Activated CD8-positive, alpha-beta T cell treated with anti-CD3 and anti-CD28 coated beads for 36 hours (primary cell): ENCODE data around the gene GM2A. TPM values are rescaled to one million over a fixed set of nuclear protein-coding genes. Genes with fewer than 3 reads are reported as not detected.

Source experiments
- ATAC-seq: fragments of 200-7000 bp; cut with Tn5 transposase; one replicate; pipeline ENCODE4 v1.10.0; 2021; ENCODE audit warnings: mild to moderate bottlenecking, moderate library complexity
- CTCF ChIA-PET: fragments of 350-600 bp; sonication (Branson Sonifier 250); formaldehyde crosslinking; loops from one replicate; lab custom pipeline; 2021; ENCODE audit warnings: antibody characterized with exemption; lab: Charles Lee
- POLR2A ChIA-PET: fragments of 350-600 bp; sonication (Branson Sonifier 250); formaldehyde crosslinking; loops from one replicate; lab custom pipeline; 2021; ENCODE audit warnings: antibody characterized with exemption; lab: Charles Lee
- DNase-seq: peaks from one replicate; pipeline ENCODE4 v3.0.0-alpha.2; 2020
- H3K27ac Mint-ChIP-seq: one replicate; pipeline ENCODE4 v1.8.0; 2021; ENCODE audit warnings: mild to moderate bottlenecking, mixed read lengths
- H3K27me3 Mint-ChIP-seq: one replicate; pipeline ENCODE4 v1.8.0; 2021; ENCODE audit warnings: mixed read lengths
- H3K36me3 Mint-ChIP-seq: one replicate; pipeline ENCODE4 v1.8.0; 2021; ENCODE audit warnings: low read depth, mixed read lengths
- H3K4me1 Mint-ChIP-seq: one replicate; pipeline ENCODE4 v1.8.0; 2021; ENCODE audit warnings: low read depth, mixed read lengths
- H3K4me3 Mint-ChIP-seq: one replicate; pipeline ENCODE4 v1.8.0; 2021; ENCODE audit warnings: mild to moderate bottlenecking, moderate library complexity, mixed read lengths
- H3K9me3 Mint-ChIP-seq: one replicate; pipeline ENCODE4 v1.8.0; 2021; ENCODE audit warnings: mixed read lengths
- CTCF ChIP-seq: fragments of 200-600 bp; IDR thresholded peaks from one replicate; pipeline ENCODE4 v1.8.0; 2022; ENCODE audit warnings: antibody characterized with exemption, mild to moderate bottlenecking
- intact Hi-C: fragments of 100-400 bp; cut with micrococcal nuclease; formaldehyde crosslinking; loops from one replicate; pipeline ENCODE4 v1.10.0; 2022
- total RNA-seq, 2 experiments: library from RNA; stranded (reverse); gene quantifications; one replicate each; pipeline ENCODE4 v1.2.3, GENCODE V29; 2021

The GM2A gene
- total RNA-seq, 2 experiments from 2014 or later = 13.3 to 13.7 TPM

GRCh38 chr5:151216781-151217180, 36.2 kb upstream of the GM2A start:
- CTCF ChIA-PET = interaction anchor here (0.9 to 10.9 kb wide), 3 partner anchors 23 to 102 kb away, joined by 4 to 83 read pairs (median 6); no protein-coding TSS in a partner anchor
- no peak for TF ChIP-seq CTCF

GRCh38 chr5:151218177-151218576, 34.8 kb upstream of the GM2A start:
- H3K27ac Mint-ChIP-seq = peak overlapping the region; percentile 73

More at GRCh38 chr5:151216781-151217180, 36.2 kb upstream of the GM2A start:
- ATAC-seq (no peak), DNase-seq (no peak)
- Mint-ChIP-seq H3K4me1 (peaks cover 84% of the 10 kb centered on the region), H3K36me3 (peaks cover 57% of the 10 kb centered on the region), H3K27ac (peak overlapping the region; percentile 73), H3K4me3 (no peak overlapping the region), H3K27me3 (no peaks in the 10 kb centered on the region), H3K9me3 (no peaks in the 10 kb centered on the region)
- POLR2A ChIA-PET = interaction anchor here (0.8 to 1.0 kb wide), 2 partner anchors 75 to 427 kb away, joined by 3 to 4 read pairs; no protein-coding TSS in a partner anchor
- intact Hi-C loops = no loop called here

GRCh38 chr5:151219138-151219537, 33.8 kb upstream of the GM2A start:
- H3K4me3 Mint-ChIP-seq = no peak overlapping the region

More at GRCh38 chr5:151218177-151218576, 34.8 kb upstream of the GM2A start:
- Mint-ChIP-seq H3K4me1 (peaks cover 85% of the 10 kb centered on the region), H3K4me3 (no peak overlapping the region), H3K36me3 (peaks cover 59% of the 10 kb centered on the region), H3K9me3 (no peaks in the 10 kb centered on the region), H3K27me3 (no peaks in the 10 kb centered on the region)
- no peak for TF ChIP-seq CTCF
- DNase-seq (no peak), ATAC-seq (no peak)
- POLR2A ChIA-PET = interaction anchor here (0.7 to 1.2 kb wide), 2 partner anchors 22 to 444 kb away, joined by 3 read pairs; no protein-coding TSS in a partner anchor
- CTCF ChIA-PET = interaction anchor here (1.3 to 10.9 kb wide), 3 partner anchors 21 to 92 kb away, joined by 3 to 83 read pairs (median 6); no protein-coding TSS in a partner anchor
- intact Hi-C loops = no loop called here

GRCh38 chr5:151219789-151220188, 33.2 kb upstream of the GM2A start:
- Mint-ChIP-seq H3K36me3 (peaks cover 53% of the 10 kb centered on the region), H3K4me3 (no peak overlapping the region), H3K27ac (peak overlapping the region; percentile 94), H3K4me1 (peaks cover 80% of the 10 kb centered on the region), H3K9me3 (no peaks in the 10 kb centered on the region), H3K27me3 (no peaks in the 10 kb centered on the region)
- intact Hi-C loops = no loop called here
- ATAC-seq = no peak
- DNase-seq = no peak
- ChIA-PET CTCF (interaction anchor here (1.0 to 10.9 kb wide), 2 partner anchors 9 to 20 kb away, joined by 3 to 83 read pairs; no protein-coding TSS in a partner anchor), POLR2A (interaction anchor here (1.7 to 4.6 kb wide), 2 partner anchors 7 to 11 kb away, joined by 5 to 85 read pairs; no protein-coding TSS in a partner anchor)
- TF ChIP-seq CTCF = no peak

More at GRCh38 chr5:151219138-151219537, 33.8 kb upstream of the GM2A start:
- intact Hi-C loops = no loop called here
- ATAC-seq (no peak), DNase-seq (no peak)
- ChIA-PET CTCF (interaction anchor here (1.0 to 10.9 kb wide), 2 partner anchors 9 to 20 kb away, joined by 3 to 83 read pairs; no protein-coding TSS in a partner anchor), POLR2A (interaction anchor here (1.2 kb wide), 1 partner anchor 21 kb away, joined by 3 read pairs; no protein-coding TSS in a partner anchor)
- H3K4me1 Mint-ChIP-seq = peaks cover 81% of the 10 kb centered on the region
- H3K27ac Mint-ChIP-seq = peak overlapping the region; percentile 73
- no peaks in the 10 kb centered on the region for H3K27me3 Mint-ChIP-seq
- H3K36me3 Mint-ChIP-seq = peaks cover 58% of the 10 kb centered on the region
- no peak for TF ChIP-seq CTCF
- no peaks in the 10 kb centered on the region for H3K9me3 Mint-ChIP-seq

GRCh38 chr5:151221574-151221973, 31.4 kb upstream of the GM2A start:
- Mint-ChIP-seq H3K4me1 (peaks cover 75% of the 10 kb centered on the region), H3K27ac (peak overlapping the region; percentile 94), H3K27me3 (no peaks in the 10 kb centered on the region), H3K36me3 (peaks cover 40% of the 10 kb centered on the region), H3K9me3 (no peaks in the 10 kb centered on the region), H3K4me3 (peak overlapping the region; percentile 92)
- intact Hi-C loops = no loop called here
- ChIA-PET CTCF (interaction anchor here (0.6 to 10.9 kb wide), 6 partner anchors 8 to 96 kb away, joined by 3 to 83 read pairs (median 6); no protein-coding TSS in a partner anchor), POLR2A (interaction anchor here (0.6 to 4.6 kb wide), 4 partner anchors 9 to 21 kb away, joined by 3 to 85 read pairs (median 4); no protein-coding TSS in a partner anchor)
- ATAC-seq (peak; percentile 38), DNase-seq (peak; percentile 39)
- no peak for TF ChIP-seq CTCF
